T-cell (primary cell): ENCODE data around the gene PPP4R1. TPM values are rescaled to one million over a fixed set of nuclear protein-coding genes. Genes with fewer than 3 reads are reported as not detected.
"Not testable (repeated sequence)": the region's sequence is repeated elsewhere in the genome, so short reads cannot be mapped to it uniquely, and the experiment has no call there.

Experiments
- ATAC-seq, 4 experiments: fragments of 200-7000 bp in 3 of 4; fragments of 150-1000 bp in 1 of 4; cut with Tn5 transposase; replicated peaks in 1 of 4; 1 replicate in 3 of 4; 2 replicates in 1 of 4; pipeline ENCODE4 v1.10.0; 2021; ENCODE audit warnings: moderate library complexity in 3 of 4, mild to moderate bottlenecking in 2 of 4, moderate number of reproducible peaks in 1 of 4
- CTCF ChIA-PET, 2 donors: fragments of 300-600 bp; sonication (Branson Sonifier 250); formaldehyde crosslinking; loops; one replicate each; lab custom pipeline; 2022; ENCODE audit warnings: antibody characterized with exemption in 2 of 2; lab: Charles Lee
- POLR2A ChIA-PET, 2 donors: fragments of 300-600 bp; sonication (Branson Sonifier 250); formaldehyde crosslinking; loops; one replicate each; lab custom pipeline; 2022; ENCODE audit warnings: antibody characterized with exemption in 2 of 2; lab: Charles Lee
- DNase-seq, 35 experiments: peaks; one replicate each; pipeline versions ENCODE4 v3.0.0 to v3.0.0-alpha.2; 2013 to 2023
- H3K27ac ChIP-seq: one replicate; pipeline ENCODE4 v1.5.1; 2013; ENCODE audit warnings: low read length
- H3K27me3 ChIP-seq, 2 experiments: replicated peaks in 1 of 2; 1 replicate in 1 of 2; 2 replicates in 1 of 2; pipeline versions ENCODE4 v1.6.1 to v1.7.0; 2013; ENCODE audit warnings: low read length in 1 of 2, mixed read lengths in 1 of 2; ENCODE audit not compliant: control insufficient read depth in 2 of 2, insufficient read depth in 2 of 2; ENCODE audit errors: extremely low read depth in 1 of 2
- H3K36me3 ChIP-seq, 2 donors: 1 replicate in 1 of 2; 2 replicates in 1 of 2; pipeline versions ENCODE4 v1.6.1 to v1.7.0; 2013; ENCODE audit warnings: low read length in 1 of 2; ENCODE audit not compliant: control insufficient read depth in 2 of 2, insufficient read depth in 1 of 2; ENCODE audit errors: extremely low read depth in 1 of 2
- H3K4me1 ChIP-seq, 2 experiments: 1 replicate in 1 of 2; 2 replicates in 1 of 2; pipeline versions ENCODE4 v1.6.1 to v1.7.0; 2013; ENCODE audit warnings: low read length in 2 of 2, mixed read lengths in 1 of 2; ENCODE audit not compliant: insufficient read depth in 2 of 2, control insufficient read depth in 1 of 2; ENCODE audit errors: extremely low read depth in 1 of 2
- H3K4me3 ChIP-seq, 2 donors: 1 replicate in 1 of 2; 2 replicates in 1 of 2; pipeline versions ENCODE4 v1.5.1 to v1.7.0; 2013; ENCODE audit warnings: mild to moderate bottlenecking in 2 of 2, low read length in 1 of 2, moderate library complexity in 1 of 2; ENCODE audit not compliant: control insufficient read depth in 1 of 2; ENCODE audit errors: extremely low read depth in 1 of 2
- H3K9me3 ChIP-seq: 2 replicates; pipeline ENCODE4 v1.7.0; 2013
- H3K27ac Mint-ChIP-seq, 2 donors: one replicate each; pipeline ENCODE4 v1.8.0; 2020 to 2021; ENCODE audit warnings: mild to moderate bottlenecking in 2 of 2, mixed read lengths in 2 of 2
- H3K27me3 Mint-ChIP-seq, 2 donors: one replicate each; pipeline ENCODE4 v1.8.0; 2021 to 2022; ENCODE audit warnings: mixed read lengths in 2 of 2
- H3K36me3 Mint-ChIP-seq: one replicate; pipeline ENCODE4 v1.8.0; 2021; ENCODE audit warnings: mixed read lengths
- H3K4me1 Mint-ChIP-seq, 3 donors: one replicate each; pipeline ENCODE4 v1.8.0; 2020 to 2022; ENCODE audit warnings: mixed read lengths in 3 of 3, mild to moderate bottlenecking in 1 of 3
- H3K4me3 Mint-ChIP-seq, 3 donors: one replicate each; pipeline ENCODE4 v1.8.0; 2020 to 2022; ENCODE audit warnings: mild to moderate bottlenecking in 3 of 3, mixed read lengths in 3 of 3, moderate library complexity in 3 of 3
- H3K9me3 Mint-ChIP-seq, 3 donors: one replicate each; pipeline ENCODE4 v1.8.0; 2020 to 2022; ENCODE audit warnings: mixed read lengths in 3 of 3
- WGBS: methylation state at CpG from one replicate; pipeline ENCODE4 v1.1.5; 2013; ENCODE audit warnings: missing lambda C conversion rate; ENCODE audit not compliant: insufficient coverage; 5-methylcytosine and 5-hydroxymethylcytosine counted together
- total RNA-seq, 35 experiments: library from RNA in 6 of 35; stranded (reverse) in 6 of 35; fragments of 120-200 nt in 1 of 35; gene quantifications; one replicate each; pipeline versions ENCODE4 v1.2.1 to v1.2.4 and lab custom pipeline; 2013 to 2026

Gene PPP4R1
- total RNA-seq, 5 donors from 2014 or later (not counting 1 experiment from before 2014, with no cell fraction given): 31.5 to 54.7 (median 44.4) TPM

GRCh38 chr18:9642799-9643462, 28.6 kb upstream of the PPP4R1 start:
- CTCF ChIA-PET: no interaction called here
- Histone ChIP-seq H3K4me3 (no peak overlapping the region), H3K36me3 (no peaks in the 10 kb centered on the region), H3K27me3 (peaks cover 0 to 3% of the 10 kb centered on the region in 2 experiments), H3K9me3 (no peaks in the 10 kb centered on the region), H3K4me1 (no peaks in the 10 kb centered on the region), H3K27ac (no peak overlapping the region)
- H3K4me3 Mint-ChIP-seq: no peak overlapping the region
- no peaks in the 10 kb centered on the region for H3K4me1 Mint-ChIP-seq
- H3K27ac Mint-ChIP-seq: no peak overlapping the region
- H3K36me3 Mint-ChIP-seq: no peaks in the 10 kb centered on the region
- no peak for DNase-seq
- H3K27me3 Mint-ChIP-seq: peaks cover 0 to under 1% of the 10 kb centered on the region in 2 donors
- WGBS: 78% methylated on average over 3 of the region's 9 CpGs
- POLR2A ChIA-PET: no interaction called here
- ATAC-seq: no peak
- no peaks in the 10 kb centered on the region for H3K9me3 Mint-ChIP-seq

- H3K27ac ChIP-seq, H3K4me3 Mint-ChIP-seq, H3K4me3 ChIP-seq, ATAC-seq, H3K4me1 Mint-ChIP-seq, H3K9me3 Mint-ChIP-seq, H3K27me3 Mint-ChIP-seq, POLR2A ChIA-PET, CTCF ChIA-PET, H3K4me1 ChIP-seq, H3K36me3 ChIP-seq, H3K27me3 ChIP-seq, H3K27ac Mint-ChIP-seq, H3K36me3 Mint-ChIP-seq, DNase-seq, H3K9me3 ChIP-seq: not testable (repeated sequence)
- WGBS: no CpG with 5 or more reads among the region's 1 CpG
Observed at GRCh38 chr18:9641081-9641480, 26.7 kb upstream of the PPP4R1 start.

- POLR2A ChIA-PET: no interaction called here
- H3K27me3 ChIP-seq: peaks cover 0 to 3% of the 10 kb centered on the region in 2 experiments
- no peak overlapping the region for H3K27ac ChIP-seq
- Mint-ChIP-seq H3K27ac (no peak overlapping the region), H3K27me3 (no peaks in the 10 kb centered on the region), H3K4me1 (no peaks in the 10 kb centered on the region), H3K36me3 (peaks cover 10% of the 10 kb centered on the region), H3K9me3 (peaks cover 0 to 8% (median 0%) of the 10 kb centered on the region in 3 donors), H3K4me3 (no peak overlapping the region)
- DNase-seq (no peak), ATAC-seq (no peak)
- CTCF ChIA-PET: no interaction called here
- H3K4me3 ChIP-seq: no peak overlapping the region
- no peaks in the 10 kb centered on the region for H3K4me1 ChIP-seq
- 100% methylated on average over 1 of the region's 4 CpGs for WGBS
- H3K36me3 ChIP-seq: no peaks in the 10 kb centered on the region
- no peaks in the 10 kb centered on the region for H3K9me3 ChIP-seq
Observed at GRCh38 chr18:9638886-9639285, 24.5 kb upstream of the PPP4R1 start.

- no peak for DNase-seq
- Mint-ChIP-seq H3K9me3 (peaks cover 0 to 8% (median 0%) of the 10 kb centered on the region in 3 donors), H3K4me1 (no peaks in the 10 kb centered on the region), H3K36me3 (peaks cover 10% of the 10 kb centered on the region), H3K4me3 (no peak overlapping the region), H3K27ac (no peak overlapping the region), H3K27me3 (peaks cover 0 to 2% of the 10 kb centered on the region in 2 donors)
- H3K36me3 ChIP-seq: no peaks in the 10 kb centered on the region
- H3K4me1 ChIP-seq: no peaks in the 10 kb centered on the region
- no peak overlapping the region for H3K27ac ChIP-seq
- peaks cover 0 to 3% of the 10 kb centered on the region in 2 experiments for H3K27me3 ChIP-seq
- 87% methylated on average over 9 of the region's 11 CpGs for WGBS
- ATAC-seq: no peak
- H3K4me3 ChIP-seq: no peak overlapping the region
- no peaks in the 10 kb centered on the region for H3K9me3 ChIP-seq
- CTCF ChIA-PET: no interaction called here
- POLR2A ChIA-PET: no interaction called here
Observed at GRCh38 chr18:9637036-9637767, 22.8 kb upstream of the PPP4R1 start.

- no peaks in the 10 kb centered on the region for H3K9me3 ChIP-seq
- H3K9me3 Mint-ChIP-seq: peaks cover 0 to 8% (median 0%) of the 10 kb centered on the region in 3 donors
- ChIA-PET CTCF (no interaction called here), POLR2A (no interaction called here)
- no peaks in the 10 kb centered on the region for H3K36me3 ChIP-seq
- H3K27ac Mint-ChIP-seq: no peak overlapping the region
- peaks cover 0 to 5% of the 10 kb centered on the region in 2 experiments for H3K27me3 ChIP-seq
- H3K4me3 ChIP-seq: no peak overlapping the region
- no peaks in the 10 kb centered on the region for H3K4me1 Mint-ChIP-seq
- ATAC-seq: no peak
- peaks cover 0 to 10% of the 10 kb centered on the region in 2 donors for H3K27me3 Mint-ChIP-seq
- WGBS: 93% methylated on average over 5 of the region's 8 CpGs
- H3K4me1 ChIP-seq: no peaks in the 10 kb centered on the region
- H3K27ac ChIP-seq: no peak overlapping the region
- H3K4me3 Mint-ChIP-seq: no peak overlapping the region
- H3K36me3 Mint-ChIP-seq: peaks cover 10% of the 10 kb centered on the region
- DNase-seq: no peak
Observed at GRCh38 chr18:9634856-9635255, 20.5 kb upstream of the PPP4R1 start.

GRCh38 chr18:9631814-9632496, 17.6 kb upstream of the PPP4R1 start:
- WGBS: no CpG with 5 or more reads among the region's 5 CpGs
- no peak overlapping the region for H3K4me3 ChIP-seq
- H3K4me1 ChIP-seq: no peaks in the 10 kb centered on the region
- ChIA-PET POLR2A (no interaction called here), CTCF (no interaction called here)
- H3K27me3 ChIP-seq: peaks cover 0 to 2% of the 10 kb centered on the region in 2 experiments
- Mint-ChIP-seq H3K36me3 (peaks cover 10% of the 10 kb centered on the region), H3K9me3 (peaks cover 0 to 8% (median 0%) of the 10 kb centered on the region in 3 donors), H3K27me3 (peaks cover 0 to 13% of the 10 kb centered on the region in 2 donors), H3K4me3 (no peak overlapping the region), H3K27ac (no peak overlapping the region), H3K4me1 (no peaks in the 10 kb centered on the region)
- H3K27ac ChIP-seq: no peak overlapping the region
- DNase-seq (no peak), ATAC-seq (no peak)
- H3K36me3 ChIP-seq: no peaks in the 10 kb centered on the region
- no peaks in the 10 kb centered on the region for H3K9me3 ChIP-seq
